KMS-11 (cell line): ENCODE results near the gene CASP2.
A peak's percentile ranks its signal among the peaks of the same experiment; 100 is the strongest.

Source experiments
- H2AFZ ChIP-seq: fragments of 200-600 bp; sonication (generic); 2 replicates; pipeline ENCODE4 v1.6.1; 2016; ENCODE audit warnings: antibody characterized with exemption, mixed run types, low read depth
- H3K27ac ChIP-seq: fragments of 200-600 bp; sonication (generic); 2 replicates; pipeline ENCODE4 v1.6.1; 2016; ENCODE audit warnings: mild to moderate bottlenecking, mixed run types
- H3K27me3 ChIP-seq: fragments of 200-600 bp; sonication (generic); 2 replicates; pipeline ENCODE4 v1.6.1; 2017; ENCODE audit warnings: mild to moderate bottlenecking, low read depth, mixed run types, moderate library complexity; ENCODE audit not compliant: insufficient read depth
- H3K36me3 ChIP-seq: fragments of 200-600 bp; sonication (generic); 2 replicates; pipeline ENCODE4 v1.6.1; 2017; ENCODE audit warnings: mild to moderate bottlenecking, mixed run types; ENCODE audit not compliant: insufficient read depth
- H3K4me1 ChIP-seq: fragments of 200-600 bp; sonication (generic); 2 replicates; pipeline ENCODE4 v1.6.1; 2016; ENCODE audit warnings: mild to moderate bottlenecking, low read depth, mixed run types; ENCODE audit not compliant: poor library complexity, severe bottlenecking
- H3K4me2 ChIP-seq: fragments of 200-600 bp; sonication (generic); 2 replicates; pipeline ENCODE4 v1.7.0; 2016; ENCODE audit warnings: mild to moderate bottlenecking, mixed run types
- H3K4me3 ChIP-seq: fragments of 200-600 bp; sonication (generic); IDR thresholded peaks from 2 replicates; pipeline ENCODE4 v1.6.1; 2017; ENCODE audit warnings: low read depth, low read length, mixed read lengths; ENCODE audit not compliant: insufficient read depth
- H3K79me2 ChIP-seq: fragments of 200-600 bp; sonication (generic); 2 replicates; pipeline ENCODE4 v1.6.1; 2016; ENCODE audit warnings: low read depth, mixed run types; ENCODE audit not compliant: insufficient read depth
- H3K9ac ChIP-seq: fragments of 200-600 bp; sonication (generic); 2 replicates; pipeline ENCODE4 v1.6.1; 2016; ENCODE audit warnings: mild to moderate bottlenecking, mixed run types
- H4K20me1 ChIP-seq: fragments of 200-600 bp; sonication (generic); 2 replicates; pipeline ENCODE4 v1.6.1; 2016; ENCODE audit warnings: mild to moderate bottlenecking, mixed run types; ENCODE audit not compliant: insufficient read depth
- CTCF ChIP-seq: fragments of 200-600 bp; sonication (generic); conservative IDR thresholded peaks from 2 replicates; pipeline ENCODE4 v1.6.1; 2017; ENCODE audit warnings: low read depth, mild to moderate bottlenecking, antibody characterized with exemption, low read length, moderate library complexity, mixed read lengths

CASP2 gene

GRCh38 chr7:143285806-143286521 is 2.2 kb upstream of the CASP2 start:
- H2AFZ ChIP-seq = no peak overlapping the region
- H3K4me1 ChIP-seq = peaks cover 25% of the 10 kb centered on the region
- H3K36me3 ChIP-seq = no peaks in the 10 kb centered on the region; the same call in 1 of the 2 replicates
- peaks cover 27% of the 10 kb centered on the region for H3K79me2 ChIP-seq
- TF ChIP-seq CTCF = no peak
- no peak overlapping the region for H3K27ac ChIP-seq
- H3K27me3 ChIP-seq = no peaks in the 10 kb centered on the region
- no peaks in the 10 kb centered on the region; the same call in 1 of the 2 replicates for H4K20me1 ChIP-seq
- no peak overlapping the region for H3K9ac ChIP-seq
- H3K4me2 ChIP-seq = no peak overlapping the region
- H3K4me3 ChIP-seq = no peak overlapping the region

- Histone ChIP-seq H3K4me2 (no peak overlapping the region), H3K4me1 (peaks cover 27% of the 10 kb centered on the region)
- no peak for TF ChIP-seq CTCF
Observed at GRCh38 chr7:143286522-143286890, 1.6 kb upstream of the CASP2 start.

GRCh38 chr7:143287339-143287934 is 714 bp upstream of the CASP2 start:
- peak overlapping the region; percentile 98 for H2AFZ ChIP-seq
- H3K4me2 ChIP-seq = peak overlapping the region; percentile 67
- H3K9ac ChIP-seq = peak overlapping the region; percentile 20; the same call in 1 of the 2 replicates
- no peaks in the 10 kb centered on the region; the same call in 1 of the 2 replicates for H4K20me1 ChIP-seq
- H3K79me2 ChIP-seq = peaks cover 39% of the 10 kb centered on the region
- peaks cover 27% of the 10 kb centered on the region for H3K4me1 ChIP-seq
- no peaks in the 10 kb centered on the region for H3K27me3 ChIP-seq
- no peak overlapping the region for H3K4me3 ChIP-seq
- peak overlapping the region; percentile 34; the same call in 1 of the 2 replicates for H3K27ac ChIP-seq
- TF ChIP-seq CTCF = no peak
- H3K36me3 ChIP-seq = peaks cover 5% of the 10 kb centered on the region; the same call in 1 of the 2 replicates

More at GRCh38 chr7:143286522-143286890, 1.6 kb upstream of the CASP2 start:
- no peaks in the 10 kb centered on the region; the same call in 1 of the 2 replicates for H4K20me1 ChIP-seq
- H2AFZ ChIP-seq = no peak overlapping the region
- peaks cover 32% of the 10 kb centered on the region for H3K79me2 ChIP-seq
- no peak overlapping the region for H3K9ac ChIP-seq
- no peak overlapping the region for H3K4me3 ChIP-seq
- H3K27ac ChIP-seq = no peak overlapping the region
- no peaks in the 10 kb centered on the region for H3K27me3 ChIP-seq
- H3K36me3 ChIP-seq = peaks cover 5% of the 10 kb centered on the region; the same call in 1 of the 2 replicates

GRCh38 chr7:143288836-143289235 is 685 bp downstream of the CASP2 start:
- no peaks in the 10 kb centered on the region for H3K27me3 ChIP-seq
- H3K36me3 ChIP-seq = peaks cover 13% of the 10 kb centered on the region; the same call in 1 of the 2 replicates
- H3K4me2 ChIP-seq = peak overlapping the region; percentile 94
- H4K20me1 ChIP-seq = no peaks in the 10 kb centered on the region; the same call in 1 of the 2 replicates
- peak overlapping the region; percentile 75 for H3K27ac ChIP-seq
- H2AFZ ChIP-seq = peak overlapping the region; percentile 85
- peaks cover 27% of the 10 kb centered on the region for H3K4me1 ChIP-seq
- peak overlapping the region; percentile 96 for H3K9ac ChIP-seq
- TF ChIP-seq CTCF = no peak
- peaks cover 39% of the 10 kb centered on the region for H3K79me2 ChIP-seq
- H3K4me3 ChIP-seq = peak overlapping the region; percentile 40
